Effector memory CD8-positive, alpha-beta T cell (primary cell): ENCODE data around the gene FANCC.
A peak's percentile ranks its signal among the peaks of the same experiment; 100 is the strongest.

ENCODE experiments used
- ATAC-seq: fragments of 150-1000 bp; cut with Tn5 transposase; replicated peaks from 2 replicates; pipeline ENCODE4 v1.10.0; 2021; ENCODE audit warnings: mild to moderate bottlenecking, moderate library complexity
- DNase-seq, 3 experiments: peaks; one replicate each; pipeline ENCODE4 v3.0.0; 2021
- H3K27ac Mint-ChIP-seq, 2 donors: one replicate each; pipeline ENCODE4 v1.8.0; 2022; ENCODE audit warnings: mild to moderate bottlenecking in 2 of 2, mixed read lengths in 2 of 2, moderate library complexity in 2 of 2
- H3K27me3 Mint-ChIP-seq, 2 donors: one replicate each; pipeline ENCODE4 v1.8.0; 2022; ENCODE audit warnings: mixed read lengths in 2 of 2
- H3K36me3 Mint-ChIP-seq: one replicate; pipeline ENCODE4 v1.8.0; 2022; ENCODE audit warnings: mild to moderate bottlenecking, moderate library complexity, mixed read lengths; ENCODE audit not compliant: insufficient read depth
- H3K4me1 Mint-ChIP-seq, 2 donors: one replicate each; pipeline ENCODE4 v1.8.0; 2022; ENCODE audit warnings: low read depth in 2 of 2, mixed read lengths in 2 of 2
- H3K4me3 Mint-ChIP-seq, 2 donors: one replicate each; pipeline ENCODE4 v1.8.0; 2022; ENCODE audit warnings: mild to moderate bottlenecking in 2 of 2, mixed read lengths in 2 of 2, moderate library complexity in 2 of 2
- H3K9me3 Mint-ChIP-seq, 2 donors: one replicate each; pipeline ENCODE4 v1.8.0; 2022; ENCODE audit warnings: mixed read lengths in 2 of 2

The FANCC gene

DNA sequence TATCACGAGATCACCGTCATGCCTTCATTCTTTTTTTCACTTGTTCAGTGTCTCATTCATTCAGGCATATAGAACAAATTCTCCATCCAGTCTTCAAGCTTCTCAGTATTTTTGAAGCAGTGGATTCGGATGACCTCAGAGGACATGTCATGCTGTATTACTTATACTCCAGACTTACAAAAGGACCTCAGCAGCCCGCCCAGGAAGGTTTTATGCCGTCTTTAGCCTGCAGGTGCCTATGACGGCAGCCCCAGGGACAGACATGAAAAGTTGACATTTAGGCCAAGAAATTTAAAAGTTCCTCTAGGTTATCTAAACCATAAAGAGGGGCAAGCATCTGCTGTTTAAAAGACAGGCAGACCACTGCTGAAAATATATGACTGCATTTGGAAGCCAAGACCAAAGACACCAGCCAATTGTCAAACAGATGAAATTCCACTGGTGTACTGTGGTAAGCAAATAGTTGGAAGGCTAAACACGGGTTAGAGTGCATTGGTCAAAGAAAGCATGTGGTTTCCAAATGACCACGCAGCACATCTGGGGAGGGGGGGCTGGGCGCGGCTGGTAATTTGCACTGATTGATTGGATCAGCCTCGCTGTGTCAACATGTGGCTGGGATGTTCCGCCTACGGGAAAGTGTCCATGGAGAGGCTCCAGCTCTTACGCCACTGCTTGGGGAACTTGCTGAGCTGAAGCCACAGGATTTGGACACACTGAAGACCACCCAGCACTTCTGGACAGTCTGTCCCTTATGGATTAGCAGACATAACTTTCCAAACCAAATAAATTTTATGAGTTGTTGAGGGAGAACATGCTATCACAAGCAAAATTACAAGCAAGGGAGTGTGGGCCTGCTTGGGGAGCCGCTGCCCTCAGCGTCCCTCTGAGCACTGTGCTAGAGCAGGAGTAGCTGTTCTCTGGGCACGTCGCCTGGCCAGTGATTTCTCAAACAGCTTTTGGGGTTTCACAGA is 173.6 kb downstream of the FANCC start:
- Mint-ChIP-seq H3K36me3 (no peaks in the 10 kb centered on the region), H3K27ac (no peak overlapping the region), H3K27me3 (no peaks in the 10 kb centered on the region), H3K4me3 (no peak overlapping the region), H3K9me3 (no peaks in the 10 kb centered on the region), H3K4me1 (no peaks in the 10 kb centered on the region)
- ATAC-seq (no peak), DNase-seq (no peak)

DNA sequence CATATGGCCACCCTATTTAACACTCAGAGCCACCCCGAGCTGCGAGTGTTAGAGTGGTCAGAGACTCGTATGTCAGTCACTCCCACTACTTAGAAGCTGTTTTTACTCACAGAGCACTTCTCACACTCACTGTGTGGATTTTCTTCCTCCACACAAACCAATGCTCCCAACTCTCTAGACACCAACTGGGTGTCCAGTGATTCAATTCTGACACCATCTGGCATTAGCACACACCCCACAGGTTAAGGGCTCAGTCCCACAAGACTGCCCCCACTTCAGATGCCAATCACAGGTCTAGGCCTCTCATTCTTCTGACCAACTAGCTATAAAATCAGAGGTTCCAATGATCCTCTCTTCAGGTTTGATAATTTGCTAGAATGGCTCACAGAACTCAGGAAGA is 174.8 kb downstream of the FANCC start:
- no peaks in the 10 kb centered on the region for H3K9me3 Mint-ChIP-seq
- H3K4me3 Mint-ChIP-seq, result no peak overlapping the region
- H3K4me1 Mint-ChIP-seq, result no peaks in the 10 kb centered on the region
- no peaks in the 10 kb centered on the region for H3K27me3 Mint-ChIP-seq
- H3K27ac Mint-ChIP-seq, result no peak overlapping the region
- ATAC-seq (no peak), DNase-seq (no peak)
- no peaks in the 10 kb centered on the region for H3K36me3 Mint-ChIP-seq

DNA sequence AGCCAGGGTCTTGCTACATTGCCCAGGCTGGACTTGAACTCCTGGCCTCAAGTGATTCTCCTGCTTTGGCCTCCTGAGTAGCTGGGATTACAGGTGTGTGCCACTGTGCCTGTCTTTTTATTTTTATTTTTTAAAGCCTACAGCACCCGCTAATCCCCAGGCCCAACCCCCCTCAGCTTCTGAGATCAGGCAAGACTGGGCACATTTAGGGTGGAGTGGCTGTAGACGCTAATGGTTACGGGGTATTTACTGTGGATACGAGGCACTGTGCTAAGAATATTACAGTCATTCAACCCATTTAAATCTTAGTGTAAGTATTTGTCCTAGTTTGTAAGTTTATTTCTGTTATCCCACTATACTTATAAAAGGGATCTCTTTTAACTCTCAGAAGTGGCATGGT is 175.2 kb downstream of the FANCC start:
- no peaks in the 10 kb centered on the region for H3K4me1 Mint-ChIP-seq

DNA sequence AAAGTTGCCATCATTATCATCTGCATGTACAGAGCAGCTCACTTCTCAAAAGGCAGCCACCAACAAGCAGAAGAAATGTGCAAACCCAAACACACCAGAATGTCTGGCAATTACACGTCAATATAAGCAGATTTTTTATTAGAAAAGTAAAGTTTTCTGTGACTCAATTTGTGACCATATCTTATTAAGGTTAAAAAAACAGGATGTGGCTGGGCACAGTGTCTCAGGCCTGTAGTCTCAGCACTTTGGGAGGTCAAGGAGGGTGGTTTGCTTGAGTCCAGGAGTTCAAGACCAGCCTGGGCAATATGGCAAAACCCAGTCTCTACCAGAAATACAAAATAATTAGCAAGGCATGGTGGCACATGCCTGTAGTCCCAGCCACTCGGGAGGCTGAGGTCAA is 176.7 kb downstream of the FANCC start:
- Mint-ChIP-seq H3K36me3 (no peaks in the 10 kb centered on the region), H3K4me3 (no peak overlapping the region), H3K27ac (peak overlapping the region in 1 of 2 donors; percentile 67), H3K4me1 (no peaks in the 10 kb centered on the region), H3K27me3 (no peaks in the 10 kb centered on the region), H3K9me3 (no peaks in the 10 kb centered on the region)
- ATAC-seq (no peak), DNase-seq (no peak)

More for the DNA sequence above, 175.2 kb downstream of the FANCC start:
- no peaks in the 10 kb centered on the region for H3K9me3 Mint-ChIP-seq
- ATAC-seq (no peak), DNase-seq (no peak)
- no peaks in the 10 kb centered on the region for H3K27me3 Mint-ChIP-seq
- no peak overlapping the region for H3K4me3 Mint-ChIP-seq
- no peak overlapping the region for H3K27ac Mint-ChIP-seq
- no peaks in the 10 kb centered on the region for H3K36me3 Mint-ChIP-seq

DNA sequence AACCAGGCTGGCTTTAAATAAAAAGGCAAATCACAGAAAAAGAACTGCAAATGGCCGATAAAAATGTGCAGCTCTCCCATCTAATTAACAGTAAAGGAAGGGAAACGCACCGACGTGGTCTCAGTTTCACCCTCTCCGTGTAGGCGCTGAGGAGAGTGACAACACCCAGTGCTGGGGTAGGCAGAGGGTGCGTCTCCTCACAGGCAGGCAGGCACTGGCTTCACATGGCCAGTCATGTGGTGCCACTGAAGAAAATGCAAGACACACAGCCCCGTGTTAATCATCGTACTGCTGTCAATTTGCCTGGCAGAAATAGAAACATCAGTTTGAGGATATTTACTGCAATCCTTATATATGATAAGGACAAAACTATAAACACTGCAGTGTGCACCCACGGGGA is 178.4 kb downstream of the FANCC start:
- Mint-ChIP-seq H3K27ac (no peak overlapping the region), H3K4me1 (no peaks in the 10 kb centered on the region), H3K4me3 (no peak overlapping the region), H3K36me3 (no peaks in the 10 kb centered on the region), H3K27me3 (no peaks in the 10 kb centered on the region), H3K9me3 (no peaks in the 10 kb centered on the region)
- ATAC-seq (no peak), DNase-seq (no peak)

DNA sequence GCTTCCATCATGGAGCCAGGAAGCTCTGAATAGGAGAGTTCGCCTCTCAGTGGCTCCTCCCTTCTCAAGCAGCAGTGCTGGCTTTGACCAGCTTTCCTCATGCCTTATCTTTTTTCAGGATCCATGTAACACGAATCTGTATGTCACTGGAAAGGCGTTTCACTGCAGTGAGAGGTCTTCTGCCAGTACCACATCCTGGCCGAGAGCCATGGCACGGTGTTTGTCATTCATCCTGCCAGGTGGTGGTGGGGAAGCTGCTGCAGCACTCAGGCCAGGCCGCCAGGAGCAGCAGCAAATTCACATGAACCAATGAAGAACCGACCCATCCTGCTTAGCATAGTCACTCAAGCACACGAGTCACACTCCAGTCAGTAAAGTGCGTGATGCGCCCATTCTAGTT is 179.0 kb downstream of the FANCC start:
- Mint-ChIP-seq H3K4me3 (no peak overlapping the region), H3K27ac (no peak overlapping the region), H3K27me3 (no peaks in the 10 kb centered on the region), H3K36me3 (no peaks in the 10 kb centered on the region), H3K4me1 (no peaks in the 10 kb centered on the region), H3K9me3 (no peaks in the 10 kb centered on the region)
- DNase-seq (no peak), ATAC-seq (no peak)

DNA sequence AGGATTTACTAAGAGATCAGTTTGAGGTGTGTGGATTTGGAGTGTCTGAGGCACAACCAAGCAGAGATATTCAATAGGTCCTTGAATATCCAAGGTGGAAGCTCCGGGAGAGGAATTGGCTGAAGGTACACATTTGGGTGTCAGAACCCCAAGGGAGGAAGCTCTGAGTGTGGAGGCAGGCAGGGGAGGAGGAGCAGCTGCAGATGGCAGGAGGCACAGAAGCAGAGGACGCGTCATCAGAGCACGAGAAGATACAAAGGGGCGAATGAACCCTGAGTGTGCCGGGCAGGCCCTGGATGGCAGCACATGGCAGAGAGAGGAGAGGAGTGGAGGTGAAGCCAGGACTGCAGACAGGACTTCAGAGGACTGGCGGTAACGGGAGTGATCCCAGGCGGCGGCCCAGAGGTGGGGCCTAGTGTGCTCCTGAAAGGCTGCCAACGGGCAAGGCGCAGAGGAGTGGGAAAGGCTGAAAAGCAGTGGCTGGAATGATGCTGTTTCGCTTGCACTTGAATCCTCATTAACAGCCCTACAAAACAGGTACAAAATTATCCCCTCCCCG is 179.8 kb downstream of the FANCC start:
- no peaks in the 10 kb centered on the region for H3K27me3 Mint-ChIP-seq
- no peaks in the 10 kb centered on the region for H3K9me3 Mint-ChIP-seq
- DNase-seq (no peak), ATAC-seq (no peak)
- H3K4me3 Mint-ChIP-seq, result no peak overlapping the region
- no peaks in the 10 kb centered on the region for H3K4me1 Mint-ChIP-seq
- no peak overlapping the region for H3K27ac Mint-ChIP-seq
- H3K36me3 Mint-ChIP-seq, result no peaks in the 10 kb centered on the region

DNA sequence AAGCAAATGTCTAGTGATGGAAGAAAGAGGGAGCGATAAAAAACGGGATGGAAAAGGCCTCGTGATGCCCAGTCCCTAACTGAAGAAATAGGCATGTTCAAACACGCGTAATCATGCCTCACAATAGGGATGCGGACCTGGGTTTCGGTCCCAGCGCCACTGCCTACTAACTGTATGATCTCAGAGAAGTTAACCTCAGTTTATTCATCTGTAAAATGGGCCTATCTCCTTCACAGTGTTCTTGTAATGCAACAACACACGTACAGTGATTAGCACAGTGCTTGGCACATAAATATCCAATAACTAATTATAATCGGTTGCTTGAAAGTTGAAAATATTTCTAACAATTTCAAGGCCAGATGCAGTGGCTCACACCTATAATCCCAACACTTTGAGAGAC is 181.8 kb downstream of the FANCC start:
- no peak overlapping the region for H3K27ac Mint-ChIP-seq
- no peak overlapping the region for H3K4me3 Mint-ChIP-seq
- H3K36me3 Mint-ChIP-seq, result no peaks in the 10 kb centered on the region
- no peak for DNase-seq
- H3K4me1 Mint-ChIP-seq, result no peaks in the 10 kb centered on the region
- no peaks in the 10 kb centered on the region for H3K27me3 Mint-ChIP-seq
- no peaks in the 10 kb centered on the region for H3K9me3 Mint-ChIP-seq
- no peak for ATAC-seq

DNA sequence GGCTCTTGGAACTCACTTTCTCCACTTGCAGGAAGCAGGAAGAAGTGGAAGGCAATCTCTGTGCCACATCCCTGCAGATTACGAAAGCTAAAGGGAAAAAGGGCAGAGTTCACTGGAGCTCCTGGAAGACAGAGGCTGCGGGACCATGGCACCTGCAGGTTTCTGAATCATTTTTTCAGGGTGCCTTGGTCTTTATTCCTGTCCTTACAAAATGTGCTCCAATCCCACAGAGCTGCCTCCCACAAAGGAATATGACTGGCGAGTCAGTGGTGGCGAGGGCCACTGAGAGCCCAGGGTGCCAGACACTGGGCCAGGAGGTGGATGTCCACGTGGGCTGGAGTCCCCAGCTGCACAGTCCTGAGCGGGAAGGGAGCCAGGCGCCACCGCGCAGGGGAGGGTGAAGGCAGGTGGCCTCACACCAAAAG is 183.0 kb downstream of the FANCC start:
- Mint-ChIP-seq H3K9me3 (no peaks in the 10 kb centered on the region), H3K4me3 (no peak overlapping the region), H3K27me3 (no peaks in the 10 kb centered on the region), H3K36me3 (no peaks in the 10 kb centered on the region), H3K4me1 (no peaks in the 10 kb centered on the region), H3K27ac (no peak overlapping the region)
- ATAC-seq (no peak), DNase-seq (no peak)

DNA sequence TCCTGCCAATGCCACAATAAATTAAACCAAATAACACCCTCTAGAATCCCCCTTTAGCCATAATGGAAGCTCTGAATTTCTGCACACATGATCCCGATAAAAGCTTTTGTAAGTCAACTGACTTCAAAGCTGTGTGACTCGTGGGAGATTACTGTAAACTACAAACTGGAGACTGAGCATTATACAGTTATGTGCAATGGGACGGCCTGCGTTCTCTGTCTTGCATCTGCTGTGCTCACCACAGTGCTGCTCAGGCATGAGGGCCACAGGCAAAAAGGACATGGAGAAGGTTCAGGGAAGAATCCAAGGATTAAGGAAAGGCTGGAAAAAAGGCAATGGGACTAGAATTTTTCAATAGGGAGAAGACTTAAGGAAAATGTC is 184.2 kb downstream of the FANCC start:
- no peak for ATAC-seq
- no peaks in the 10 kb centered on the region for H3K9me3 Mint-ChIP-seq
- no peaks in the 10 kb centered on the region for H3K36me3 Mint-ChIP-seq
- H3K4me3 Mint-ChIP-seq, result no peak overlapping the region
- no peak overlapping the region for H3K27ac Mint-ChIP-seq
- H3K27me3 Mint-ChIP-seq, result no peaks in the 10 kb centered on the region
- DNase-seq, result no peak
- H3K4me1 Mint-ChIP-seq, result no peaks in the 10 kb centered on the region

DNA sequence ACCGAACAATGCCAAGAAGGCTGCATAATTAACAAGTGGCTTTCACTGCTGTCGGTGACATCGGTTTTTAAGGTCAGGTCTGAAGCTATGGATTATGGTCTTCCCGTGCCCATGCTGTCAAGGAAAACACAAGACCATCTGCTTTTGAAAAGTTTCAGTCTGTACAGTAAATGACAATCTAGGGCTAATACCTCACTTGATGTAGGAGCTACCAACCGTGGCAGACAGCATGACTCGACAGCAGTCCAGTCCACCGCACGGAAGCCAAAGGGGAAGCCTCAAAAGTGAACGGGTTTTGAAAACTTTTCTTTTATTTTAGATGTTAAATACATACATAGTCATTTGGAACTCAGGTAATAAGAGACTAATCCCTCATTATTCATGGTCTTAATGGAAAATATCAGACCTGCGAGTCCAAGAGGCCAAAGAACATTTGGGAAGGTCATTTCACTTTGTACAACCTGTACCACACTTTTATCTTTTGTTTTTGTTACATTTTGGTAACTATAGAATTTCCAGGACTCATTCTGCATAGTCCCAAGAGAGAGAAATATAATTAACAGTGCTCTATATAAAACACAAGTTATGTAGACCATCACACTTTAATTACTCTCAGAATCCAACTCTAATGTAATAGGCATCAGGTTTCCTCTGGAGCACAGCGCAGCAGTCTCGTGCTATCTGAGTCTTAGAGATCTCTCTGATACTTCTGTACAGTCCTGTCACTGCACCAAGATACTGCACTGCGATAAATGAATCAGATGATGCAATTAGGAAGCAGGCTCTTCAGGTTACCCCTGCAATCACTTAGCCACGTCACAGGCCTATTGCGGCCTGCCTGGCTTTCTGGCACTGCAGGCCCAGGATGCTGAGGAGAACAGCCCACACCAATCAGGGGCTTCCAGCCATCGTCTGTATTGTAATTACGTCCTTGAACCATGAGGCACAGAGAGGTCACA is 184.9 kb downstream of the FANCC start:
- no peak for ATAC-seq
- H3K4me3 Mint-ChIP-seq, result no peak overlapping the region
- no peaks in the 10 kb centered on the region for H3K4me1 Mint-ChIP-seq
- no peak for DNase-seq
- H3K27me3 Mint-ChIP-seq, result no peaks in the 10 kb centered on the region
- no peak overlapping the region for H3K27ac Mint-ChIP-seq
- H3K9me3 Mint-ChIP-seq, result no peaks in the 10 kb centered on the region
- H3K36me3 Mint-ChIP-seq, result no peaks in the 10 kb centered on the region

DNA sequence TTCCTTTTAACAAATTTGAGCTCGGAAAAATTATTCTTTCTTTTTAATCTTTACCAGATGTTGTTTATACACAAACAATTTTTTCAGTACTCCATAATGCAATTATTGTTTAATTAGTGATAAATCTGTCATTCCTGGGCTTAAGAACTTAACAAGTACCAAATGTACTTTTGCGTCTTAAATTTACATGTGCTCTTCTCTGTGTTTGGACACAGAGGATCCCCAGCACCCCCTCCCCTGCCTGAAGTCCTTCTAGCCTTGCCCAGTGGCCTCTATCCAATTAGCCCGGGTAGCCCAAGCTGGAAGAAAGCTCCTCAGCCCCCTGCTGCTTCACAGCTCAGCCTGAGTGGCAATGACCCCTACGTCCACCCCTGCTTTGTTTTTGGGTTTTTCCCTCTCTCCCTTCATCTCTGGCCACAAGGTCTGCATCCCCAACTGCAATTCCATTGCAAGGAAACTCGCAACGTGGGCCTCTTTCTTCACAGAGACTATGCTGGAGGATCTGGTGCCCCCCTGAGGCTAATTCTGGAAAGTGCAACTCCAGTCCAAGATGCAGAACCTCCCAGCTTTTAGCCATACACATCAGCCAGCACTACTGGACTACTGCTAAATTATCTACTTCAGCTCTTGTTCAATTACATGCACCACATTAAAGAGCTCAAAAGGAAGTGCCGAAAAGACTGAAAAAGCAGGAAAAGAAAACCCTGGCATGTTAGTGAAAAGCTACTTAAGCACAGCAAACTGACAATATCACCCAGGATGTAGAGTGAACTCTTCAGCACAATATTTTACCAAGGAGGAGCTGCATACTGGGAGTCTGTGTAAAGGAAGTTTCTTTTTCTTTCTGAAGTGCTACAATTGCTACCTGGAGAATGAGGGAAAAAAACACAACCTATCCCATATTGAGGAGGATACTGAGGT is 186.2 kb downstream of the FANCC start:
- no peak overlapping the region for H3K27ac Mint-ChIP-seq
- peak; percentile 43 for ATAC-seq
- H3K9me3 Mint-ChIP-seq, result no peaks in the 10 kb centered on the region
- no peaks in the 10 kb centered on the region for H3K27me3 Mint-ChIP-seq
- no peak overlapping the region for H3K4me3 Mint-ChIP-seq
- DNase-seq, result peak; percentile 30 to 42 (median 38)
- H3K36me3 Mint-ChIP-seq, result no peaks in the 10 kb centered on the region
- no peaks in the 10 kb centered on the region for H3K4me1 Mint-ChIP-seq

DNA sequence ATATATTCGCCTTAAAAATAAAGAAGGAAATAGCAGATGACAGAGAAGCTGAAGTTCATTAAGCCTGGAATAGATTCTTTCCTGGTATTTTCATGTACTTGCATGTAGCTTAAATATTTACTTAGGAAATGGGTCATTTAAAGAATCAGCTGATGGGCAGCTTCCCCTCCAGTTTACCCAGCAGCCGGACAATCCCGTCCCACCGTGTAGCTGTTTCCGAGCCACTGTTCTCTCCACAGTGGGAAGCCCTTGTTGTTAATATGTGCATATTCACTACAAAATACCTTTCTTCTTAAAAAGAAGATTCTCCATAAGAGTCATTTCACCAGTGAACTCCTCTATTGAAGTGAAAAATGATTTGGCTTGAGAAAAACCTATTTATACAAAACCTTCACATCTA is 187.0 kb downstream of the FANCC start:
- no peak overlapping the region for H3K4me3 Mint-ChIP-seq
- DNase-seq (no peak), ATAC-seq (no peak)
- no peaks in the 10 kb centered on the region for H3K9me3 Mint-ChIP-seq
- H3K4me1 Mint-ChIP-seq, result no peaks in the 10 kb centered on the region
- H3K27me3 Mint-ChIP-seq, result no peaks in the 10 kb centered on the region
- no peaks in the 10 kb centered on the region for H3K36me3 Mint-ChIP-seq
- no peak overlapping the region for H3K27ac Mint-ChIP-seq
